HG03469 (cell line): ENCODE results near the gene KCNT1.

Source experiments
- ATAC-seq: cut with Tn5 transposase; IDR thresholded peaks from one replicate; pipeline ENCODE4 v1.9.1; 2021; ENCODE audit warnings: mild to moderate bottlenecking, moderate library complexity, moderate number of reproducible peaks; ENCODE audit not compliant: unreplicated experiment

The KCNT1 gene

DNA sequence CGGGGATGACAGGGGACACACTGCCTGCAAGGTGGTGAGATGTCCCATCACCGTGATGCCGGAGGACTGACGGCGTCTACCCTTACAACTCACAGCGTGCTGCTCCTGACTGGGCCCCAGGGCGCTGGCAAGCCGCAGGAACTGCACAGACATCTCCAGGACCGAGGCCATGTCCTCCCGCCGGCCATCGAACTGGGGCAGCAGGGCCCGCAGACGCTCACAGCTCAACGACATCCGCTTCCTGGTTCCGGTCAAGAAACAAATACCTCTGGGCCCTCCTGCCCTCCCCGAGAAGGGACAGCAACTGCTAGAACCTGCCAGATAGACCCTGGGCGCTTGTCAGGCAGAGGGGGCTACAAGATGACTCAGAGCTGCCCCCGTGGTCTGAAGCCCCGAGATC, 3.7 kb upstream of the KCNT1 start:
- no peak for ATAC-seq

GRCh38 chr9:135698767-135699166, 3.2 kb upstream of the KCNT1 start:
- ATAC-seq: no peak

DNA sequence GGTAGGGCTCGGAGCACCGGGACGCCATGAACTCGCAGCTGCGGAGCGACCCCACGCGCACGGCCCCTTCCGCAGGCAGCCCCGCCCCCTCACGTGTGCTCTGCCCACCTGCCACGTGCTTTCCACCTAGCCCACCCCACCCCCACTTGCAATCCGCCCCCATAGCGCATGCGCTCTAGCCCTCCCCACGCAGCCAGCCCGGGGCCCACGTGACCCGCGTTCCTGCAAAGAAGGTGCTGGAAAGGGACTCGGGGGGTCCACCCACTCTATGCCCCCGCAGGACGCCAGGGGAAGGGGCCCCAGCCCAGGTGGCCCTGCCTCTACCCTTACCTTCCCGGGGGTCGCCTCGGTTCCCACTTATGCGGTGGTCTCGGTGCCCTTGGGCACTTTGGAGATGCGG, 2.5 kb upstream of the KCNT1 start, which contains the start of gene SOHLH1:
SOHLH1 (minus strand) TSS at position 42 of the 400 bp plus-strand sequence; CDS start at position 28, 14 bp downstream.
- ATAC-seq: no peak

GRCh38 chr9:135700525-135700924, 1.5 kb upstream of the KCNT1 start:
- ATAC-seq: no peak

DNA sequence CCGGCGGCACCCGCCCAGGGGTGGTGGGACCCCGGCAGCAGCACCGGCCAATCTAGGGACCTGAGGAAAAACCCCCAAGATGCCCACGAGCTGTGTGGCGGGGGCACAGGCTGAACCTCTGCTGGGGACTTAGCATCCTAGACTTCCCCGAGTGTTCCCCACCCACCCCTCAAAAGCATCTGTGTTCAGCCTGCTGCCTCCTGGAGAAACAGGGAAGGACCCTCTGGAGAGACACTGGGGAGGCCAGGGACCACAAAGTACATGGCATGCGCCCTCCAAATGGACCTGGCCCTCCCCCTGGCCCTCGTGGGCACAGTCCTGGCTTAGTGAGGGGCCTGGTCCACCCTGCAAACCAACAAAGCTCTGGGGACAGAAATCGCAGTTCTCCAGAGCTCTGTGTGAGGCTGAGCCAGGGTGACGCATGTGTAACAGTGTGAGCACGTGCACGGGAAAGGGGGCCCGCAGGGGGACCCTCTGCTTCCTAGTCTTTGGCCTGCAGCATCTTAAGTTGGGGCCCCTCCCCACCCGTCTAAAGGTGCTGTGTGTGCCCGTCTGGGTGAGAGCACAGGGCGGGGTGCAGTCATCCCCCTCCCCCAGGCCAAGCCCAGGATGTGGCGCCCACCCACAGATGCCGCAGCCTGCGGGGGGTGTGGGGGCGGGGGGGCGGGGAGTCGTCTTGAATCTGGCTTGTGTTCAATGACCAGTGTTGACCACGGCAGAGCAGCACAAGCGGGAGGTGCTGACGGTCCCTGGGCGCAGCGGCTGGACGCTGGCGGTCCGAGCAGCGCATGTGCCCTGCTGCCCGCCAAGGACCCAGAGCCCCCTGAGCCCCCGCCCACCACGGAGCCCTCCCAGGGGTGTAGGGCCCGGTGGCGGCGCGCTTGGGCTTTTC, 672 bp upstream of the KCNT1 start:
- ATAC-seq: no peak

GRCh38 chr9:135703726-135704125, 1.7 kb downstream of the KCNT1 start:
- ATAC-seq: no peak

DNA sequence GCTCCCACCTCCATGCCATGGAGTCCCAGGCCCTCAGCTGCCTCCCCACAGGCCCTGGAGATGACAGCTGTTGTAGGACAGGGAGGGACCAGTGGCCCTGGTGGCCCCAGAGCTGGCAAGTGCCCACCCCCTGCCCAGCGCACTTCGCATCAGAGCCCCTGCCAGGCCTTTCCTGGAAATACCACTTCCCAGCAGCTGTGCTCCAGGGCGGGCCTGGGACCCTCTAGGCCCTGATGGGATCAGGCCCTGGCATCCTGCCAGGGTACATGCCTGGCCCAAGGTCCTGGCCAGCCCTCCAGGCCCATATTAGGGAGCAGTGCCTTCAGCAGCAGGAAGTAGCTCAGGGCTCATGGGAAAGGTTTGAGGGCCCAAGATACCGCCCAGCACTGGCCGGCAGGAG, 2.5 kb downstream of the KCNT1 start:
- no peak for ATAC-seq

DNA sequence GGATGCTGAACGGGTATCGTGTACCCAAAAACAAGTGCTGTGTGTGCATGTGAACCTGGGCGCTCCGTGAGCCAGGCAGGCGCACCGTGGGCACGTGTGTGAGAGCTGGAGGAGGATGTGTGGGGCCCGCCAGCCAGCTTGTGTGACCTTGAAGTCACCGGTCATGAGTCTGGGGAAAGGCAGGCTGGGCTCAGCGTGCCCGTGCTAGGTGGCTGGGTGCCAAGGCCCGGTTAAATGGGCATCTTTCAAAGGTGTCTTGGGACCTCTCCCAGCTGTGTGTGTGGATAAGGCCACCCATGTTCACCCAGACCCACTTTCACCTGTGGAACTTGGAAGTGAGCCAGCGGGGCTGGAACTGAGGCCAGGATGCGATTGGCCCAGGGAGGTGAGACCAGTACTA, 3.4 kb downstream of the KCNT1 start:
- ATAC-seq: no peak

DNA sequence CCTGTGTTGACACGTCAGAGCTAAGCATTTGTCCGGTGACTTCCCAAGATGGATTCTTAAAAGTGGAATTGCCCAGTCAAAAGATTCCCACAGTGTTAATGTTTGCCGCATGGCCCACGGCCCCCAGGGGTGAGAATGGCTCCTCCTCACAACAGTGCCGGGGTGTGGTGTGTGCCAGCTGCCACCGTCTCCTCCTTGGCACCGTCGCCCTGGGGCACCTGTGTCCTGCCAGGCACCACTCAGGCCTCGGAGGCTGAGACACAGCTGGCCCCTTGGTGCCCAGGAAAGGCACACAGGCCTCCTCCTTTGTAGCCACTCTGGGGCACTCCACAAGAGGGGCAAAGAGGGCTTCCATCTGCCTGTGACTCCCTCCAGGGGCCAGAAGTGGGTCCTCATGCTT, 4.3 kb downstream of the KCNT1 start:
- ATAC-seq: no peak

GRCh38 chr9:135707252-135708138, 5.5 kb downstream of the KCNT1 start:
- ATAC-seq: no peak

DNA sequence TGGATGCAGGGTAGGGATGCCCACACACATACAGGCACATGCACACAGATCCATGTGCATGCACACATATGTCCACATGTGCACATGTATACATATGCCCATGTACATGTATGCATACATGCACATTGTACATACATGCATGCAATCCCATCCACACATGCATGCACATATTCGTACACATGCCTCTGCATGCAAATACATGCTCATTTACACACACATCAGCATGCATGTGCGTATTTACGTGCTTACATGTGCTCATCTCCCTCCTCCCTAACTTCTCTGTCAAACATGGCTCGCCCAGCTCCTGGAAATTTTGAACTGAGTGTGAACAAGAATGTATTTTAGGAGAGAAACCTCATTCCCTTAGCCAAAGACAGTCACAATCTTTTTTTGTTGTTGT, 6.2 kb downstream of the KCNT1 start:
- ATAC-seq: no peak

GRCh38 chr9:135711391-135711790, 9.4 kb downstream of the KCNT1 start:
- ATAC-seq: no peak

DNA sequence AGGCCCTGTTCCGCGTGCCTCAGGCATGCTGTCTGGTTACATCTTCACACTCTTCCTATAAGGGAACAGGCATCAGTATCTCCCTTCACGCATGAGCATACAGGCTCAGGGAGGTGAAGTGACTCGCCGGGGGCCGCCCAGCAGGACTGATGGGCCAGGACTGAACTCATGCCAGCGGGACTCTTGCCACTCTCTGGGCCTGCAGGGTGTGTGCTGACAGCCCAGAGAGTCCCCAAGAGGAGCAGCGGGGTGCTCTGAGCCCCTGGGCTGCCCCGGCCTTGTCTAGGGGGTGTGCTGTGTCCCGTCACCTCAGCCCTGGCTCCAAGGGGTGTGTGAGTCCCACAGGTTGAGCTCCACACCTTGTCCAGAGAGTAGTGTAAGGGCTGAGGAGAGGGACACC, 9.9 kb downstream of the KCNT1 start:
- ATAC-seq: no peak

DNA sequence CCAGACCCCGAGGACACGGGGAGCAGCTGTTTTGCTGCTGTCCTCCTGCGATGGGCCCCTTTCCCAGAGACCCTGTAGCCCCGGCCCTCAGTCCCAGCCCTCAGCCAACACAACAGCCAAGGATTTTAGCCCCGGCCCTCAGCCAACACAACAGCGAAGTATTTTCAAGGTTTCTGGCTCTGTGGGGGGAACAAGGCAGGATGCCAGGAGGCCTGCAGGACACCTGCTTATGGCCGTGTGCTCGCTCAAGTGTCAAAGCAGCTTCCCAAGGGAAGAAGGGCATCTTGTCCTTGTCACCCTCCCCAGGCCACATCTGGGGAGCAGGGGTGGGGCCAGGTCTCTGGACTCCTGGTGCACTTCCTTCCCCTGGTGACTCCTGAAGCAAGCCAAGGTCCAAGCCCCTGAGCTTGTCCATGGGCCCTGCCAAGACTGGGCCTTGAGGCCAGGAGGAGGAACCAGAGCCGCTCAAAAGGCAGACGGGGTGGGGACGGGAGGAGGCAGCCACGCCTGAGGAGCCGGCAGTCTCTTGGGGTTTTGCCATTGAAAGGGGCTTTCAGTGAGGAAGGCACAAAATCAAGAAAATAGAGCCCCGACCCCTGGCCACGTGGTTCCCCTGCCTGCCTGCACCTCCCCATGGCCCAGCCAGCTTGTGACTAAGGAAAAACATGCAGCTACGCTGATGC, 10.8 kb downstream of the KCNT1 start:
- ATAC-seq: no peak

DNA sequence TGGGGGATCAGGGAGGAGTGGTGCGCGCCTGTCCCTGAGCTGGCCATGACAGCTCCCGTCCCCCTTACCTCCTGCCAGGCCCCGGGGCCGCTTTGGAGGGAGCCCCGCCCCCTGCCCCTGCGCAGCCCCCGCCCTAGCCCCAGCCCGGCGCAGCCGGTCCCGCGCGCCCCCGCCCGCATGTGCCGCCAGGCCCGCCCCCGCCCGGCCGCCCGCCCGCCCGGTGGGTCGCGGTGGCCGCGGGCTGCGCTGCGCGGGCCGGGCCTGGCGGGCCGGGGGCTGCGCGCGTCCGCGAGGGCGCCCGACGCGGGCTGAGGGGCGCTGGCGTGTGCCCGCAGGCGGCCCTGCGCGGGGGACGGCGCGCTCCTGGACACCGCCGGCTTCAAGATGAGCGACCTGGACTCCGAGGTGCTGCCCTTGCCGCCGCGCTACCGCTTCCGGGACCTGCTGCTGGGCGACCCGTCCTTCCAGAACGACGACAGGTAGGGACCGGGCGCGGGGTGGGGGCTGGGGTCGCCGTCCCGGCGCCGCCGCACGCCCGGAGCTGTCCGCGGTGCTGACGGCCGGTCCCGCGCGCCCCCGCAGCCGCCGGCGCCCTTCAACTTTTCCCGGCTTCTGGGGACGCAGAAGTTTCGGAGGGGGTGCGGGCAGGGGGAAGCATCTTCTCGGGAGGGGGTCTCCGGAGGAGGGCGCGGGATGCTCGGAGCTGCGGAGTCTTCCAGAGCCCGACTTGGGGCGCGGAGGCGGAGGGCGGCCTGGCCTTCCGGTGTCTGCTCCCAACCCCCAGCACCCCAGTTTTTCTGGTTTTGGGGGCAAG, 12.5 kb downstream of the KCNT1 start:
- ATAC-seq: no peak

DNA sequence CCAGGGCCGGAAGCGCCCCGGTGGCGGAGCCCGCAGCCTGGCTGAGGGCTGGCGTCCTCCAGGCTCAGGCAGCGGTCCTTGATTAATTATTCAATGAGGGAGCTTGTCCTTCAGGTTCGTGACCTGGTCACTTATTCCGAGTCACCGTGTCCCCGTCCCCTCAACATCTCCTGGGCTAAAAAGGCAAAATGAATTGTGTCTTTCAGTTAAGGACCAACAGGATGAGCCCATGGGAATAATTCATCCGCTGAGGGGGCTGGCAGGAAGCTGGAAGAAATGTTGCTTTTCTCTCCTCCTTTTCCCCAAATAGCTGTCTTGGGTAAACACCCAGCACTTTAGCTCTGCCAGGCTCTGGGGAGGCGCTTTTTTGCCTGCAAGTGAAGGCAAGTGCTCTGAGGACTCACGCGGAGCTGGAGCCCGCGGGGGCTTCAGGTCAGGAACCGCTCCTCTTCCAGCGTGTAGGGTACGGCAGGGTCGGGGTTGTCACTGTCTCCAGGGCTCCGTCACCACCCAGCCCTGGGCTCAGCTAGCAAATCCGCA, 13.1 kb downstream of the KCNT1 start:
- ATAC-seq: no peak

- ATAC-seq: no peak
Observed at GRCh38 chr9:135716045-135716444, 14.1 kb downstream of the KCNT1 start.

GRCh38 chr9:135717410-135717809, 15.4 kb downstream of the KCNT1 start:
- ATAC-seq: no peak

DNA sequence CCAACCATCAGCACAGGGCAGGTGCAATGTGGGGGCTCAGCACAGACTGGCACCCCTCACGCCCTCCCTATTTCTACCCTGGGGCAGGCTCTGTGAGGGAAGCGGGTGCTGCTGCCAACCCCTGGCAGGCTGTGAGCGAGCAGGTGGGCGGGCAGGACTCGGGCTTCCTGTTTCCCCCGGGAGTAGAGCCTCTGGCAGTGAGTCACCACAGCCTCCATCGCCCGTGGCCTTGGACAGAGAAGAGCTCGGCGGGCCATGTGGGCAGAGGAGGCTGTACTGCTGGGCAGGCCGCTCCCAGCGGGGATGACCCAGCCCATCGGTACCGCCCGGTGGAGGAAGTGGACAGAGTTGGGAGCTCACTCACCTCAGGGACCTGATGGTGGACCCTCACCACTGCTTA, 16.6 kb downstream of the KCNT1 start:
- no peak for ATAC-seq

- no peak for ATAC-seq
Observed at GRCh38 chr9:135719472-135719871, 17.5 kb downstream of the KCNT1 start.
